ENCODE measurements around the gene PROM1.

DNA sequence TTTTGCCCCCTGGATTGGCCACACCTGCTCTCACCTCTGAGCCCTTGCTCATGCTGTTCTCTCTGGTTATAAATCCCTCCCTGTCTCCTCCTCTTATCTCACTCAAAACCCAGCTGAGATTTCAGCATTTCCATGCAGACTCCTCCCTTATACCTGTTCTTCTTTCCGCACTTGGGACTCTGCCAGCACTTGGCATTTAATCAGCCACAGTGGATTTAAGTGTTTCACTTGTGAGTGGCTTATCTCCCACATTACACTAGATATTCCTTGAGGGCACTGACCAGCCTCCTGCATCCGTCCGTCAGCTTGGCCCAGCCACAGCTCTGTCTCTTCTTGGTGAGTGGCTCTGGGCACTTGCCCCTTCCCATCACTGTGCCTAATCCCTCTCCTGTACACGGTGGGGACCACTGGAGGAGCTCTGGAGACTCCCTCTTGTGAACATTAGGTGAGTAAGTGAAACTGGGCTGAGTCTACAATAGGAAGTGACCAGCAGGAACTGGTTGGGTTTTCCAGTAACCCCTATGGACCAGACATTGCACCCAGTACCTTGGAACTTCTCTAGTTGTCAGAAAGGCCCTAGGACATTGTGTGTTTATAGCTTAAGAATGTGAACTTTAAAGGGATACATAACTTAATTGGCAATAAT lies 165.2 kb downstream of the PROM1 start:
- TF ChIP-seq SRF (IDR thresholded peaks at IDR 0.05; ENCODE audit: low read depth, low read length) (no peak), SUZ12 (IDR thresholded peaks at IDR 0.05; ENCODE audit: low read length) (no peak)
- TF ChIP-seq, protein P1, sequence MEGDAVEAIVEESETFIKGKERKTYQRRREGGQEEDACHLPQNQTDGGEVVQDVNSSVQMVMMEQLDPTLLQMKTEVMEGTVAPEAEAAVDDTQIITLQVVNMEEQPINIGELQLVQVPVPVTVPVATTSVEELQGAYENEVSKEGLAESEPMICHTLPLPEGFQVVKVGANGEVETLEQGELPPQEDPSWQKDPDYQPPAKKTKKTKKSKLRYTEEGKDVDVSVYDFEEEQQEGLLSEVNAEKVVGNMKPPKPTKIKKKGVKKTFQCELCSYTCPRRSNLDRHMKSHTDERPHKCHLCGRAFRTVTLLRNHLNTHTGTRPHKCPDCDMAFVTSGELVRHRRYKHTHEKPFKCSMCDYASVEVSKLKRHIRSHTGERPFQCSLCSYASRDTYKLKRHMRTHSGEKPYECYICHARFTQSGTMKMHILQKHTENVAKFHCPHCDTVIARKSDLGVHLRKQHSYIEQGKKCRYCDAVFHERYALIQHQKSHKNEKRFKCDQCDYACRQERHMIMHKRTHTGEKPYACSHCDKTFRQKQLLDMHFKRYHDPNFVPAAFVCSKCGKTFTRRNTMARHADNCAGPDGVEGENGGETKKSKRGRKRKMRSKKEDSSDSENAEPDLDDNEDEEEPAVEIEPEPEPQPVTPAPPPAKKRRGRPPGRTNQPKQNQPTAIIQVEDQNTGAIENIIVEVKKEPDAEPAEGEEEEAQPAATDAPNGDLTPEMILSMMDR (IDR thresholded peaks at IDR 0.05; ENCODE audit: control extremely low read depth in 1 of 3, insufficient read depth in 1 of 3, low read depth in 1 of 3, low read length in 3 of 3) = no peak

Measured in H1 (cell line).